ENCODE measurements around the gene KCNAB2.

- TF ChIP-seq, protein P1, sequence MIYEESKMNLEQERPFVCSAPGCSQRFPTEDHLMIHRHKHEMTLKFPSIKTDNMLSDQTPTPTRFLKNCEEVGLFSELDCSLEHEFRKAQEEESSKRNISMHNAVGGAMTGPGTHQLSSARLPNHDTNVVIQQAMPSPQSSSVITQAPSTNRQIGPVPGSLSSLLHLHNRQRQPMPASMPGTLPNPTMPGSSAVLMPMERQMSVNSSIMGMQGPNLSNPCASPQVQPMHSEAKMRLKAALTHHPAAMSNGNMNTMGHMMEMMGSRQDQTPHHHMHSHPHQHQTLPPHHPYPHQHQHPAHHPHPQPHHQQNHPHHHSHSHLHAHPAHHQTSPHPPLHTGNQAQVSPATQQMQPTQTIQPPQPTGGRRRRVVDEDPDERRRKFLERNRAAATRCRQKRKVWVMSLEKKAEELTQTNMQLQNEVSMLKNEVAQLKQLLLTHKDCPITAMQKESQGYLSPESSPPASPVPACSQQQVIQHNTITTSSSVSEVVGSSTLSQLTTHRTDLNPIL (CRISPR knock-in tag; IDR thresholded peaks at IDR 0.05; ENCODE audit: low read depth) = no peak
- TF ChIP-seq, protein P2, sequence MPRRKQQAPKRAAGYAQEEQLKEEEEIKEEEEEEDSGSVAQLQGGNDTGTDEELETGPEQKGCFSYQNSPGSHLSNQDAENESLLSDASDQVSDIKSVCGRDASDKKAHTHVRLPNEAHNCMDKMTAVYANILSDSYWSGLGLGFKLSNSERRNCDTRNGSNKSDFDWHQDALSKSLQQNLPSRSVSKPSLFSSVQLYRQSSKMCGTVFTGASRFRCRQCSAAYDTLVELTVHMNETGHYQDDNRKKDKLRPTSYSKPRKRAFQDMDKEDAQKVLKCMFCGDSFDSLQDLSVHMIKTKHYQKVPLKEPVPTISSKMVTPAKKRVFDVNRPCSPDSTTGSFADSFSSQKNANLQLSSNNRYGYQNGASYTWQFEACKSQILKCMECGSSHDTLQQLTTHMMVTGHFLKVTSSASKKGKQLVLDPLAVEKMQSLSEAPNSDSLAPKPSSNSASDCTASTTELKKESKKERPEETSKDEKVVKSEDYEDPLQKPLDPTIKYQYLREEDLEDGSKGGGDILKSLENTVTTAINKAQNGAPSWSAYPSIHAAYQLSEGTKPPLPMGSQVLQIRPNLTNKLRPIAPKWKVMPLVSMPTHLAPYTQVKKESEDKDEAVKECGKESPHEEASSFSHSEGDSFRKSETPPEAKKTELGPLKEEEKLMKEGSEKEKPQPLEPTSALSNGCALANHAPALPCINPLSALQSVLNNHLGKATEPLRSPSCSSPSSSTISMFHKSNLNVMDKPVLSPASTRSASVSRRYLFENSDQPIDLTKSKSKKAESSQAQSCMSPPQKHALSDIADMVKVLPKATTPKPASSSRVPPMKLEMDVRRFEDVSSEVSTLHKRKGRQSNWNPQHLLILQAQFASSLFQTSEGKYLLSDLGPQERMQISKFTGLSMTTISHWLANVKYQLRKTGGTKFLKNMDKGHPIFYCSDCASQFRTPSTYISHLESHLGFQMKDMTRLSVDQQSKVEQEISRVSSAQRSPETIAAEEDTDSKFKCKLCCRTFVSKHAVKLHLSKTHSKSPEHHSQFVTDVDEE (CRISPR knock-in tag; IDR thresholded peaks at IDR 0.05) = no peak
- TF ChIP-seq, protein P3, sequence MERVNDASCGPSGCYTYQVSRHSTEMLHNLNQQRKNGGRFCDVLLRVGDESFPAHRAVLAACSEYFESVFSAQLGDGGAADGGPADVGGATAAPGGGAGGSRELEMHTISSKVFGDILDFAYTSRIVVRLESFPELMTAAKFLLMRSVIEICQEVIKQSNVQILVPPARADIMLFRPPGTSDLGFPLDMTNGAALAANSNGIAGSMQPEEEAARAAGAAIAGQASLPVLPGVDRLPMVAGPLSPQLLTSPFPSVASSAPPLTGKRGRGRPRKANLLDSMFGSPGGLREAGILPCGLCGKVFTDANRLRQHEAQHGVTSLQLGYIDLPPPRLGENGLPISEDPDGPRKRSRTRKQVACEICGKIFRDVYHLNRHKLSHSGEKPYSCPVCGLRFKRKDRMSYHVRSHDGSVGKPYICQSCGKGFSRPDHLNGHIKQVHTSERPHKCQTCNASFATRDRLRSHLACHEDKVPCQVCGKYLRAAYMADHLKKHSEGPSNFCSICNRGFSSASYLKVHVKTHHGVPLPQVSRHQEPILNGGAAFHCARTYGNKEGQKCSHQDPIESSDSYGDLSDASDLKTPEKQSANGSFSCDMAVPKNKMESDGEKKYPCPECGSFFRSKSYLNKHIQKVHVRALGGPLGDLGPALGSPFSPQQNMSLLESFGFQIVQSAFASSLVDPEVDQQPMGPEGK (CRISPR knock-in tag; IDR thresholded peaks at IDR 0.05; ENCODE audit: borderline replicate concordance) = no peak
- TF ChIP-seq ZFP30 (CRISPR knock-in tag; IDR thresholded peaks at IDR 0.05) = no peak
- TF ChIP-seq RARB (CRISPR knock-in tag; IDR thresholded peaks at IDR 0.05) = no peak
Observed at GRCh38 chr1:6129313-6129712, 83.6 kb downstream of the KCNAB2 start.

Measured in SK-N-SH treated with all-trans-retinoic acid at 6 μM for 48 hours (cell line).